AG09309 (cell line): ENCODE results near the gene DMRT1.
A peak's percentile ranks its signal among the peaks of the same experiment; 100 is the strongest.

Source experiments
- DNase-seq: peaks from one replicate; pipeline ENCODE4 v3.0.0-alpha.2; 2010; ENCODE audit warnings: low read depth
- H3K4me3 ChIP-seq: 2 replicates; pipeline ENCODE4 v1.5.1; 2011; ENCODE audit warnings: mild to moderate bottlenecking, low read depth, low read length, moderate library complexity; ENCODE audit not compliant: control insufficient read depth
- CTCF ChIP-seq: IDR thresholded peaks from 2 replicates; pipeline ENCODE4 v1.5.1; 2011; ENCODE audit warnings: mild to moderate bottlenecking, low read depth, low read length, inconsistent platforms; ENCODE audit not compliant: insufficient read depth, control insufficient read depth; ENCODE audit errors: missing control alignments

DMRT1 gene

GRCh38 chr9:929719-930118, 88.2 kb downstream of the DMRT1 start:
- no peak for TF ChIP-seq CTCF
- DNase-seq = no peak
- no peak overlapping the region for H3K4me3 ChIP-seq

- no peak overlapping the region for H3K4me3 ChIP-seq
- DNase-seq = no peak
- TF ChIP-seq CTCF = no peak
Observed at GRCh38 chr9:933356-933755, 91.9 kb downstream of the DMRT1 start.

- H3K4me3 ChIP-seq = no peak overlapping the region
- TF ChIP-seq CTCF = no peak
- peak; percentile 2 for DNase-seq
Observed at GRCh38 chr9:935348-935965, 94.0 kb downstream of the DMRT1 start.

GRCh38 chr9:942805-943580, 101.5 kb downstream of the DMRT1 start:
- no peak for TF ChIP-seq CTCF
- no peak overlapping the region for H3K4me3 ChIP-seq
- DNase-seq = no peak

- no peak for TF ChIP-seq CTCF
- no peak for DNase-seq
- no peak overlapping the region for H3K4me3 ChIP-seq
Observed at GRCh38 chr9:947985-948384, 106.5 kb downstream of the DMRT1 start.

- no peak for TF ChIP-seq CTCF
- DNase-seq = no peak
Observed at GRCh38 chr9:948497-948896, 107.0 kb downstream of the DMRT1 start.

GRCh38 chr9:950139-950538, 108.6 kb downstream of the DMRT1 start:
- no peak for DNase-seq
- no peak overlapping the region for H3K4me3 ChIP-seq
- no peak for TF ChIP-seq CTCF

More at GRCh38 chr9:948497-948896, 107.0 kb downstream of the DMRT1 start:
- no peak overlapping the region for H3K4me3 ChIP-seq
